22Rv1 (cell line): ENCODE data around the gene TTC38.

ENCODE experiments used
- CTCF ChIP-seq: fragments of 450-650 bp; IDR thresholded peaks from 2 replicates; pipeline ENCODE4 v1.5.1; 2017; ENCODE audit warnings: mild to moderate bottlenecking
- ZFX ChIP-seq: fragments of 450-650 bp; IDR thresholded peaks from 2 replicates; pipeline ENCODE4 v1.6.1; 2017; ENCODE audit warnings: antibody characterized with exemption, borderline replicate concordance

GRCh38 chr22:46274381-46274780 lies 6.6 kb downstream of the TTC38 start:
- TF ChIP-seq CTCF (no peak), ZFX (no peak)
